ENCODE results near the gene DCHS2.

Gene DCHS2

GRCh38 chr4:154328030-154328429 lies 163.6 kb downstream of the DCHS2 start:
- no peak for DNase-seq (ENCODE audit: low read depth in 3 of 3, low spot score in 1 of 3)

- no peak for DNase-seq (ENCODE audit: low read depth in 3 of 3, low spot score in 1 of 3)
Observed at GRCh38 chr4:154320521-154320920, 171.1 kb downstream of the DCHS2 start.

GRCh38 chr4:154319736-154320135 lies 171.9 kb downstream of the DCHS2 start:
- no peak for DNase-seq (ENCODE audit: low read depth in 3 of 3, low spot score in 1 of 3)

GRCh38 chr4:154317201-154317999 lies 174.2 kb downstream of the DCHS2 start:
- no peak for DNase-seq (ENCODE audit: low read depth in 3 of 3, low spot score in 1 of 3)

GRCh38 chr4:154315741-154316140 lies 175.9 kb downstream of the DCHS2 start:
- DNase-seq (ENCODE audit: low read depth in 3 of 3, low spot score in 1 of 3), result no peak

GRCh38 chr4:154314248-154314647 lies 177.4 kb downstream of the DCHS2 start:
- DNase-seq (ENCODE audit: low read depth in 3 of 3, low spot score in 1 of 3), result no peak

- no peak for DNase-seq (ENCODE audit: low read depth in 3 of 3, low spot score in 1 of 3)
Observed at GRCh38 chr4:154313004-154313585, 178.5 kb downstream of the DCHS2 start.

GRCh38 chr4:154312246-154312645 lies 179.4 kb downstream of the DCHS2 start:
- no peak for DNase-seq (ENCODE audit: low read depth in 3 of 3, low spot score in 1 of 3)

DNA sequence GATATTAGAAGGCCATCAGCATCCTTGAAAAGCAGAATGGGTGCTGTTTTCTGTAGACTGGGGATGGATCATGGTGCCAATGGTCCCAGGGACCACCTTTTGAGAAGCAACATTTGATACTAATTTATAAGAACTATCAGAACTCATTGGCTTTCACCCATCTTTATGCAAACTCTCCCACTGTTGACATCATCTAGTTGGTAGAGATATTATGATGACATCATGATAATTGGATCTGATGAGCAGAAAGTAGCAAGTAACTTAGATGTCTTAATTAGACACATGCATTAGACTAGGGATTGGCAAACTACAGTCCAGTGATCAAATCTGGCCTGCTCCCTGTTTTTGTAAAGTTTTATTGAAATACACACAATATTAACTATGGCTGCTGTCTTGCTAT lies 181.0 kb downstream of the DCHS2 start:
- DNase-seq (ENCODE audit: low read depth in 3 of 3, low spot score in 1 of 3), result no peak

- DNase-seq (ENCODE audit: low read depth in 3 of 3, low spot score in 1 of 3), result no peak
Observed at GRCh38 chr4:154308207-154308606, 183.4 kb downstream of the DCHS2 start.

- DNase-seq (ENCODE audit: low read depth in 3 of 3, low spot score in 1 of 3), result no peak
Observed at GRCh38 chr4:154307451-154307850, 184.1 kb downstream of the DCHS2 start.

DNA sequence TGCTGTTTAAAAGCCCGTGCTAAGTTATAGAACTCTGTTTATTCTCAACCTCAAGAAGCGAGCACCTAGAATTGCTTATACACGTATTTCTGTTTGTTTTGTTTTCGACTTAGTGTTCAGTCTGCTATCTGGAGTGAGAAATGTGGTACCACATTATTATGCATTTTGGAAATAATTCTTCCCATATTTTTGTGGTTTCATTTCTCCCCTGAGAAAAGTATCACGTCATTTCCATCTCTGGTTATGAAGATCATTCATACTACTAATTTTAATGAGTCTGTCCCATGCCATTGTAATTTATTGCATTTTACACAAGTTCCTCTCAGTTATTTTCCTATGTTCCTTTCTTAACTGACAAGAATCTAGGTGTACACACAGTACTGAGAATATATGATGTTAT lies 186.0 kb downstream of the DCHS2 start:
- DNase-seq (ENCODE audit: low read depth in 3 of 3, low spot score in 1 of 3), result no peak

- no peak for DNase-seq (ENCODE audit: low read depth in 3 of 3, low spot score in 1 of 3)
Observed at GRCh38 chr4:154304679-154305078, 186.9 kb downstream of the DCHS2 start.

GRCh38 chr4:154294652-154295350 lies 196.8 kb downstream of the DCHS2 start:
- DNase-seq (ENCODE audit: low read depth in 3 of 3, low spot score in 1 of 3), result no peak

- no peak for DNase-seq (ENCODE audit: low read depth in 3 of 3, low spot score in 1 of 3)
Observed at GRCh38 chr4:154293427-154293826, 198.2 kb downstream of the DCHS2 start.

GRCh38 chr4:154292589-154292988 lies 199.0 kb downstream of the DCHS2 start:
- DNase-seq (ENCODE audit: low read depth in 3 of 3, low spot score in 1 of 3), result no peak

DNA sequence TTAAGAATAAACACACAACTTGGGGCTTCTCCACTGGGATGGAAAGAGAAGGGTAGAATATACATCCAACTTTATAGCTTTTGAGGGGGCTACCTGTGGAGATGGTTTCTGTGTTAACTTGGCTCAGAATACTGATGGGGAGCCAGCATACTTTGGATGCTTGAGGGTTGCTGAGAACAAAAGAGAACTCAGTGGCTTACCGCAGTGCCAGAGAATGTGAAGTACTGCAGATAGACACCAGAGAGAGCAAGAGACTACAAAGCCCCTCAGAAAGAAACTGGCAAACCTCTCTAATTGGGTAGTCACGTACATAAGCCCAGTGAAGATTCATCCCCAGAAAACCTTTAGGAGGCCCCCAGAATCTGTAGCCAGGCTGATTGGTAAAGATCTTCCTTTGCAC lies 214.4 kb downstream of the DCHS2 start:
- DNase-seq (ENCODE audit: low read depth in 3 of 3, low spot score in 1 of 3), result no peak

GRCh38 chr4:154276496-154276895 lies 215.1 kb downstream of the DCHS2 start:
- DNase-seq (ENCODE audit: low read depth in 3 of 3, low spot score in 1 of 3), result no peak

GRCh38 chr4:154254999-154255398 lies 236.6 kb downstream of the DCHS2 start:
- no peak for DNase-seq (ENCODE audit: low read depth in 3 of 3, low spot score in 1 of 3)

- no peak for DNase-seq (ENCODE audit: low read depth in 3 of 3, low spot score in 1 of 3)
Observed at GRCh38 chr4:154234576-154234975, 257.0 kb downstream of the DCHS2 start.

DNA sequence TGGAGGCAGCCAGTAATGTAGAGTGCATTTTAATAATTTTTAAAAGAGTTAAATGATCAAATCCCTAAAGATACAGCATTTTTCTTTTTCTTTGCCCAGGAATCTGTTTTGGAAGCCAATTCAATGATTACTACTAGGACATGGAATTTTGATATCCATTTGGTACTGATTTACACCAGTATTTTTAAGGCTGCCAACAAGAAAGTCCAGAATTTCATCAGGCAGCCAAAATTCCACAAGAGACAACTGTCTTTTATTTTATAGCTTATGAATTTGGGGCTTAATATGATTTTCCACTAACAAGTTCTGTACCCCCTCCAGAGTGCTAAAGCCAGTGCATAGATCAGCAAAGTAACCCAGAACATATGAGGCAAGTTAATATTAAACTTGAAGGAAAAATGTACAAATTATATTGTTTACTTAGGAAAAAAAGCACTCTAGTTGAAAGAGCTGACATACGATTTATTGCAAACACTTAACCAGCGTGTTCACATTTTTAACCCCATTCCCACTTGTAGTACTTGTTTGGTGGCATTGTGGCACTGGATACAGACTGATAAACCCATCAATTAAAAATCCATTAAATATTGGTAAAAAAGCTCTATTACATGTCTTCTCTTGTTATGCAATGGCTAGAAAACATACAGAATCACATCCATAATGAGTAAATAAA lies 259.7 kb downstream of the DCHS2 start:
- DNase-seq (ENCODE audit: low read depth in 3 of 3, low spot score in 1 of 3), result no peak

GRCh38 chr4:154230723-154231122 lies 260.9 kb downstream of the DCHS2 start:
- no peak for DNase-seq (ENCODE audit: low read depth in 3 of 3, low spot score in 1 of 3)

Data from stimulated activated CD4-positive, alpha-beta T cell treated with anti-CD3 and anti-CD28 coated beads, TNF-alpha, amount 100 ng/mL, for 1 hour (primary cell).